ENCODE results near the gene XYLT2.

DNA sequence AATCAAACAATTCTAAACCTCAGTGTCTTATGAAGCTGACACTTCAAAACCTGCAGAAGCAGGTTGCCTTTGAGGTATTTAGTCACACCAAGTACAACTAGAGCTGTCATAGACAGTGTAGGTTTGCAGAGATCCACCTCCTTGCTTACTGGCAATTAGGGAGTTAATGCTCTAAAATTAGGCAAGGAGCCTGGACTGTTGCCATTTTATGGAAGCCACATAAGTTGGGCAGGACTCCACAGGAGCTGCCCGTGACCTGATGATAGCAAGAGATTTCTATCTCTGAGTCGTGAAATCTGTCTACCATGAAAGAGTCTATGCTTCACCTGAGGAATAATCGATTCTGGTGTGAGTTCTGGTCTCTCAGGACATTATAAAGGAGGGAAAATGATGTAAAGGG is 36.0 kb downstream of the XYLT2 start:
- TF ChIP-seq POLR2AphosphoS5 (IDR thresholded peaks at IDR 0.05; ENCODE audit: low read depth, low read length), result no peak
- TF ChIP-seq CTCF (IDR thresholded peaks at IDR 0.05; ENCODE audit: control extremely low read depth in 1 of 3, insufficient read depth in 1 of 3, low read depth in 1 of 3, low read length in 3 of 3), result no peak
- no peak for TF ChIP-seq CBX5 (IDR thresholded peaks at IDR 0.05; ENCODE audit: low read depth, low read length)
- no peak for TF ChIP-seq MAX (IDR thresholded peaks at IDR 0.05)
- TF ChIP-seq, protein P1, sequence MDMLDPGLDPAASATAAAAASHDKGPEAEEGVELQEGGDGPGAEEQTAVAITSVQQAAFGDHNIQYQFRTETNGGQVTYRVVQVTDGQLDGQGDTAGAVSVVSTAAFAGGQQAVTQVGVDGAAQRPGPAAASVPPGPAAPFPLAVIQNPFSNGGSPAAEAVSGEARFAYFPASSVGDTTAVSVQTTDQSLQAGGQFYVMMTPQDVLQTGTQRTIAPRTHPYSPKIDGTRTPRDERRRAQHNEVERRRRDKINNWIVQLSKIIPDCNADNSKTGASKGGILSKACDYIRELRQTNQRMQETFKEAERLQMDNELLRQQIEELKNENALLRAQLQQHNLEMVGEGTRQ (IDR thresholded peaks at IDR 0.05; ENCODE audit: low read length), result no peak
- no peak for TF ChIP-seq PHF8 (conservative IDR thresholded peaks at IDR 0.05; ENCODE audit: low read depth, low read length)
- no peak for TF ChIP-seq SUZ12 (IDR thresholded peaks at IDR 0.05; ENCODE audit: low read length)
- TF ChIP-seq POLR2A (IDR thresholded peaks at IDR 0.05; ENCODE audit: control extremely low read depth in 1 of 2, low read depth in 2 of 2, low read length in 2 of 2), result no peak
- TF ChIP-seq JUND (IDR thresholded peaks at IDR 0.05; ENCODE audit: low read length), result no peak
- no peak for TF ChIP-seq EZH2 (IDR thresholded peaks at IDR 0.05; ENCODE audit: low read depth, low read length, severe bottlenecking)
